Mucosa of descending colon (tissue), 3 donors: ENCODE measurements around the gene RRP9. TPM values are rescaled to one million over a fixed set of nuclear protein-coding genes. Genes with fewer than 3 reads are reported as not detected.

ENCODE experiments used
- ATAC-seq: fragments of 200-7000 bp; cut with Tn5 transposase; one replicate; pipeline ENCODE4 v1.9.1; 2020; ENCODE audit warnings: mild to moderate bottlenecking, moderate library complexity
- DNase-seq, 3 donors: peaks; one replicate each; pipeline ENCODE4 v3.0.0-alpha.2; 2020
- H3K36me3 ChIP-seq: fragments of 200-600 bp; one replicate; pipeline ENCODE4 v1.8.0; 2021; ENCODE audit warnings: low read depth, mild to moderate bottlenecking
- H3K4me1 ChIP-seq: fragments of 200-600 bp; one replicate; pipeline ENCODE4 v1.8.0; 2021; ENCODE audit warnings: low read depth, mild to moderate bottlenecking
- H3K4me3 ChIP-seq: fragments of 200-600 bp; one replicate; pipeline ENCODE4 v1.8.0; 2021; ENCODE audit warnings: mild to moderate bottlenecking
- H3K9me3 ChIP-seq: fragments of 200-600 bp; one replicate; pipeline ENCODE4 v1.8.0; 2021; ENCODE audit warnings: mild to moderate bottlenecking
- CTCF ChIP-seq: fragments of 200-600 bp; IDR thresholded peaks from one replicate; pipeline ENCODE4 v1.8.0; 2022; ENCODE audit warnings: antibody characterized with exemption, mild to moderate bottlenecking
- intact Hi-C, 2 donors: fragments of 100-400 bp; cut with DNase I in 1 of 2; cut with micrococcal nuclease in 1 of 2; formaldehyde crosslinking; loops; one replicate each; pipeline versions ENCODE4 v1.11.0 to v1.11.1; 2022; cut with DNase I, micrococcal nuclease
- total RNA-seq, 3 donors: library from RNA; stranded (reverse); fragmentation: NEBNext Ultra II Directional in 2 of 3; extraction: Animal tissue kit (Norgen Biotek cat#: 25700) in 2 of 3; gene quantifications; one replicate each; pipeline versions ENCODE4 v1.2.1 to v1.2.4, GENCODE V29; 2021 to 2023
- donor health status: DM: no; HTN: no; CAD: no; lungs with moderate emphysema.
- donor health status: DM: no; HTN: no; CAD: no.
- donor health status: DM: no; HTN: yes; CAD: no.

RRP9 gene
- total RNA-seq, 3 donors from 2014 or later, result 11.9 to 15.7 (median 15.3) TPM

- Histone ChIP-seq H3K4me1 (peaks cover 11% of the 10 kb centered on the region), H3K9me3 (no peaks in the 10 kb centered on the region), H3K4me3 (no peak overlapping the region), H3K36me3 (no peaks in the 10 kb centered on the region)
- DNase-seq (peak in 1 of 3 donors; percentile 37), ATAC-seq (no peak)
- no peak for TF ChIP-seq CTCF
- intact Hi-C loops, result no loop called here
Observed at GRCh38 chr3:51964521-51964920, 22.8 kb upstream of the RRP9 start.

GRCh38 chr3:51963951-51964451, 22.3 kb upstream of the RRP9 start:
- ATAC-seq (no peak), DNase-seq (peak in 2 of 3 donors; percentile 31 to 46)
- H3K36me3 ChIP-seq, result no peaks in the 10 kb centered on the region
- intact Hi-C loops, result no loop called here
- no peak for TF ChIP-seq CTCF
- peaks cover 11% of the 10 kb centered on the region for H3K4me1 ChIP-seq
- H3K4me3 ChIP-seq, result no peak overlapping the region
- no peaks in the 10 kb centered on the region for H3K9me3 ChIP-seq

GRCh38 chr3:51962854-51963530, 21.3 kb upstream of the RRP9 start:
- no peaks in the 10 kb centered on the region for H3K36me3 ChIP-seq
- DNase-seq (peak in 2 of 3 donors; percentile 15 to 24), ATAC-seq (no peak)
- intact Hi-C loops, result no loop called here
- H3K4me1 ChIP-seq, result peaks cover 9% of the 10 kb centered on the region
- no peak for TF ChIP-seq CTCF
- H3K9me3 ChIP-seq, result no peaks in the 10 kb centered on the region
- H3K4me3 ChIP-seq, result no peak overlapping the region

DNA sequence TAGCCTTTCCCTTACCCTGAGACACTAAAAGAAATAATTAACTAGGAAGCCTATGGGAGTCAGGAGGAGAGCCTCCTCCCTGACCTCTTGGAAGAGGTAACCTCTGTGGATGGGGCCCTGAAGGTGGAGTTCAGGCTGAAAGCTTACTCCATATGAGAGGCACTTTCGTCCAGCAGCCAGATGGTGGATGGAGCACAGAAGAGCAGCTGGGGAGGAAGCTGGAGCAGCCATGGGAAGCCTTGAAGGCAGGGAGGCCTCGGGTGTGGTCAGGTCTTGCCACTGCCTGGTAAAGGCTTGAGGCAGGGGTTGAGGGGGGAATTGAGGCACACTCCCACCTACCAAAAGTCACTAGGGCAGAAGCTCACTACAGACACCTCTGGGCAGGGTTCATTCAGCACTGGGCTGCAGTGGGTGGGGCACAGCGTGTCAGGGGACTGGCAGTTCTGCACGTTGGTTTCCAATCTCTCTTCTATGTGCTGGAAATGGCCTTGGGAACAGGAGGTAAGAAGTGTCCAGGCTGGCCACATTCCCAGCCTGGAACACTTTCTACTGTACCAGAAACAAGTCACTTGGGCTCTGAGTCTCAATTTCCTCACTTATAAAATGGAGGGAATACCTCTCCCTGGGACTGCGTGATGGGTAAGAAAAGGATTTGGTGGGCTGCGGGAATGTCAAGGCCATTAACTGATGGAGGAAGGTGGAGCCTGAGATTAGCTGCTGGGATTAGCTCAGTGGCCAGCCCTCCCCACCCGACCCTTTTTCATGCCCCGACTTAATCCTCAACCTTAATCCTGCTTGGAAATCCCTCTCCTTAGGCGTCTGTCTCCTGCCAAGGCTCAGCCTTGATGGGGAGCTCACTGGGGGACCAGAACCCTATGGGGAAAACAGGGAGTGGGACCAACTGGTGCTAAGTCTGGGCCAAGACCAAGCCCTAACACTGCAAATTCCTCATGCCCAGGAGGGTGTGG, 20.2 kb upstream of the RRP9 start:
- Histone ChIP-seq H3K36me3 (no peaks in the 10 kb centered on the region), H3K4me1 (peaks cover 7% of the 10 kb centered on the region), H3K4me3 (no peak overlapping the region), H3K9me3 (no peaks in the 10 kb centered on the region)
- DNase-seq, result peak in 1 of 3 donors; percentile 19
- intact Hi-C loops, result no loop called here
- peak; percentile 38 for ATAC-seq
- TF ChIP-seq CTCF, result no peak

DNA sequence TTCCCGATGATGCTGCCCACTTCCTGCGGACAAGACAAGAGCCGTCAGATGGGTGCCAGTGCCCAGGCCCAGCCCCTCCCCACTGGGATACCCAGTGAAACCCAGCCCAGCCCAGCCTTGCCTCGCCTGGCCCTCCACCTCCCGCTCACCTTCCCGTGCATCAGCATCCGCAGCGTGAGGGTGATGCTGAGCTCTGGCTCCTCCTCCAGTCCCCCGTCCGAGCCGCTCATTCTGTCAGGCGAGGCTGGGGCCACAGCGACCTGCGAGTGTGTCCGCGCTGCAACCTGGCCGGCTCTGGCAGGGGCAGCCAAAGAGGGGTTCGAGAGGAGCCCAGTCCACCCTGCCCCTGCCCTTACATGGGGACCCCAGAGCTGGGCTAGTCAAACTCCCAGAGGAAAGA, 19.3 kb upstream of the RRP9 start:
- peaks cover 6% of the 10 kb centered on the region for H3K4me1 ChIP-seq
- DNase-seq (peak in 2 of 3 donors; percentile 25 to 34), ATAC-seq (no peak)
- H3K36me3 ChIP-seq, result no peaks in the 10 kb centered on the region
- no peak overlapping the region for H3K4me3 ChIP-seq
- no peaks in the 10 kb centered on the region for H3K9me3 ChIP-seq
- TF ChIP-seq CTCF, result no peak
- intact Hi-C loops, result no loop called here
